Keratinocyte (primary cell): ENCODE data around the gene FOXN1.

Experiments used
- CTCF ChIP-seq, 3 experiments: IDR thresholded peaks in 1 of 3; conservative IDR thresholded peaks in 1 of 3; optimal IDR thresholded peaks in 1 of 3; 2 replicates in 2 of 3; 3 replicates in 1 of 3; pipeline versions ENCODE3 to v1.5.1; 2011; ENCODE audit warnings: low read length in 3 of 3, mild to moderate bottlenecking in 3 of 3, moderate library complexity in 2 of 3, control low read depth in 1 of 3, inconsistent platforms in 1 of 3; ENCODE audit not compliant: insufficient read depth in 2 of 3; ENCODE audit errors: extremely low read depth in 1 of 3
- EZH2 ChIP-seq: IDR thresholded peaks from one replicate; pipeline ENCODE4 v1.6.1; 2012; ENCODE audit warnings: inconsistent platforms, mild to moderate bottlenecking, low read length, moderate library complexity

GRCh38 chr17:28506763-28507487 lies 777 bp downstream of the FOXN1 start:
- TF ChIP-seq CTCF (optimal IDR thresholded peaks at IDR 0.05 in 1 of 3, IDR thresholded peaks at IDR 0.05 in 1 of 3, conservative IDR thresholded peaks at IDR 0.05 in 1 of 3; ENCODE audit: extremely low read depth in 1 of 3, insufficient read depth in 2 of 3, low read length in 3 of 3) (no peak), EZH2 (no peak)
